IPS DF 19.7 (cell line): ENCODE measurements around the gene PTAR1.

ENCODE experiments used
- DNase-seq: peaks from one replicate; pipeline ENCODE4 v3.0.0-alpha.2; 2013; ENCODE audit warnings: low read depth, low spot score

The PTAR1 gene

DNA sequence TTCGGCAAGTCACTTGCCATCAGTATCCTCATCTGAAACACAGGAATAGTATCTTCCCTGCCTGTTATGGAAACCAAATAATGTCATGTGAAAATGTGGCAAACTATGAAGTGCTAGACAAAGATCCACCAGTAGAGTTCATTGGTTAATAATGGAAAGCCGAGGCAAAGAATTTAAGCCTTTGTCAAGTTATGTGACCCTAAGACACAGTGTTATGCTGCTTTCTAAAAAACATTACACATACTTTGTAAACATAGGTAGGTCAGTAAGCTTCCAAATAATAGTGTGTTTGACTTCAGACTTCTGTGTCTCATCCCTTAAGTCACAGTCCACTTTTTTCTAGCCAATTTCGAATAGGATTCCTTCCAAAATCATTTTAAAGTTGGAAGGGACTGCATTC is 6.0 kb downstream of the PTAR1 start:
- no peak for DNase-seq

DNA sequence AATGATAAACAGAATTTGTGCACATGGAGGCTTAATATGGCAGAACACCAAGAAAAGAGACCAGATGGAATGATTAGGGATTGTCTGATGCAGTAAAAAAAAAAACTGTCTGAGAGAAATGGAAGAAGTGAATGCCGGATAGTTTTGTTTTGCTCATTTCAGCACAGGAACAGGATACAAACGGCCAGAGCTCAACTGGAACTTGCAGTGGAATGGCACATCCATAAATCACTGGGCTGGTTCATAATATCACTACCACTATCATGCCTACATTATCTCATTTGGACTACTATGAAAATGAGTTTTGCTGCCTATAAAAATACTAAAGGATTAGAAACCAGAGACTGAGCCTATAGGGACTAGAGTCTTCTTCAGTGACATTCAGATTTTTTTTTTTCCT is 9.7 kb downstream of the PTAR1 start:
- DNase-seq, result no peak

DNA sequence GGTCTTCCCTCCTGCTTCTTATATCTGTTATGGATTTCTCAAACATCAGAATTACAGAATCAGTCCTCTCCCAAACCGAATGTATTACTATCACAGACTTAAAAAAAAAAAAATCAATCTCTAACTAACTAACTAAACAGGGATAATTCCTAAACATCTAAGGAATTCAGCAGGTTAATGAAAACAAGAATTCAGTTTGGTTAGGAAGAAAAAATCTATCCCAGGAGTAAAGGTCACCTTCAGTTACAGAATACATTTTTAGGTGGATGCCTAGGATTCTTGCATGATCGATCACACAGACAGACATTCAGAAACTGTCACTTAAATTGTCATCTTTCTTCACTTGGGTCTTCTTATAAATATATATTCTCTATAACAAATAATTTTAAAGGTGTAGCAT is 11.5 kb downstream of the PTAR1 start:
- no peak for DNase-seq

DNA sequence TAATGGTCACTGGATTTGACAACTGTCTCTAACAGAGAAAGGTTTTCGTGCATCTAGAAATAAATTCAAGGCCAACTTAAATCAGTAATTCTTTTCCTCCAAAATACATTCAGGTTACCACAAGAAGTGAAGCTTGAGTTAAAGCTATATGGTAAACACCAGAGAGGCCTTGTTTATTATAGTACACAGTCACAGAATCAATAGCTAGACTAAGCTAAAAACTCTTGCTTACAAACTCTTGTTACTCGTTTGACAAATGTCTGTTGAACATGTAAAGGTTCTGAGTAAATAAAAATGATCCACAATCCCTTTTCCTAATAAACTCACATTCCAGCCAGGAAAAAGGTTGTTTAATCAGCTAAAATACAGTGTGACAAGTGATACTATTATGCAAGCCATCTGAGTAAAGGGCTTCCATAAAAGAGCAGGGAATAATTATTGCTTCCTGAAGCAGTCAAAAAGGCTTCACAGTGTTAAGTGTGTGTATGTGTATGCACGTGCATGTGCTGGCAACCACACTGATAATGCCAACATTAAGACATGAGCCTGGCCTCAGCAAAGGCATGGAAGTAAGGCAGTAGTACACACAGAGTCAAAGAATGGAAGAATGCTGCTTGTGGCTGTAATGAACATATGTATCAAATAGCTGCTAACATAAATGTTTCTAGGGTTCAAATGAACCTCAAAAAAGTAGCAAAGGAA is 12.8 kb downstream of the PTAR1 start:
- no peak for DNase-seq

- DNase-seq, result no peak
These were observed 13.9 kb downstream of the PTAR1 start for GRCh38 chr9:69745716-69746437.

- DNase-seq, result no peak
These were observed 15.0 kb downstream of the PTAR1 start for GRCh38 chr9:69744688-69745380.

- DNase-seq, result no peak
These were observed 15.9 kb downstream of the PTAR1 start for GRCh38 chr9:69743930-69744329.

- DNase-seq, result no peak
These were observed 18.8 kb downstream of the PTAR1 start for GRCh38 chr9:69740872-69741505.

DNA sequence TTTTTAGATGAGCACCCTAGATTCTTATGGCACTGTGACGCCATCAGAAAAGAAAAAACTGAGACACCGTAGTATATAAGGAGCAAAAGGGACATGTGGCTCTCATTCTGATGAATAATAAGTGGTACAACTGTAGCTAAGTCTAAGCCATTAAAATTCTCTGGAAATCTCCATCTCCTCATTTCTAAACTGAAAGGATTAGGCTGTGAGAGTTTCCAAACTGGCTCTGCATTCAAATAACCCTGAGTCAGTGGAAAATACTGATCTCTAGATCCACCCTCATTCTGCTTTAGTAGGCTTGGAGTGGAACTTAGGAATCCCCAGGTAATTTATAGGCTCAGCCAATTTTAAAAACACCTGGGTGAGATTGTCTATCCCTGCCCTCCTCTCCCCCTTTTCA is 28.5 kb downstream of the PTAR1 start:
- DNase-seq, result no peak

- no peak for DNase-seq
These were observed 39.8 kb downstream of the PTAR1 start for GRCh38 chr9:69719983-69720382.

GRCh38 chr9:69719367-69719766 is 40.4 kb downstream of the PTAR1 start:
- no peak for DNase-seq

- DNase-seq, result no peak
These were observed 41.6 kb downstream of the PTAR1 start for GRCh38 chr9:69718218-69718617.

DNA sequence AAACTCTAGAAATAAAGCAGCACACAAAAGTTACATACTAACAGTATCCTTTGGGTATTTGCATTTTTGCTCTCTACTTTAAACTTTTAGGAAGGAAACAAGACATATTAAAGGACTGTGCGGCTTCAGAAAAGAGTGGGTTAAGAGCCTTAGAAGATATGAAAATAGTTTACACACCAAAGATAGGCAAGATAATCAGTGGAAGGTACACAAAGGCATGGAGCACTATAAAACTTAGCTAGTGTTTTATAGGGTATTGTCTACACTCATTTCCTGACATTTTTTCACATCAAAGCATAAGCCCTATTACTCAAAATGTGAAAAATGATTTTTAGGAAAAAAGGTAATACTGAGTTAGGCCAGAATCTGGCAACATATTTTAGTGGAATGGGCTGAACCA is 44.0 kb downstream of the PTAR1 start:
- no peak for DNase-seq

DNA sequence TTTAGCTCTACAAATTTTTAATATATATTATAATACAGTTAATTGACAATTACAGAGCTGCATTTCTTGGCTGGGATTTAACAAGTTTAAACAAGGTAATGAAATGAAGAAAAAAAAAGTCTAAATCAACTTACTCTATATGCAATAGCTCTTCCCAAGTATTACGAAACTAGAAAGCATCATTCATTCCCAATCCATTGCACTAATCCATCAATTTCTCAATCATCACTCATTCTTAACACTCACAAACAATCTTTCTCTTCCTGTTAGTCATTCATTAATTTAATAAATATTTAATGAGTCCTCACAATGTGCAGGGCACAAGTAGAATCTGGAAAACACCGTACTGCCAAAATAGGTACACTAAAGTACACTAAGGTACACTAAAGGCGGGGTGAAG is 44.7 kb downstream of the PTAR1 start:
- DNase-seq, result no peak

GRCh38 chr9:69697475-69697874 is 62.3 kb downstream of the PTAR1 start:
- DNase-seq, result no peak

GRCh38 chr9:69696802-69697201 is 63.0 kb downstream of the PTAR1 start:
- no peak for DNase-seq

- no peak for DNase-seq
These were observed 69.7 kb downstream of the PTAR1 start for GRCh38 chr9:69689991-69690538.

- DNase-seq, result no peak
These were observed 75.9 kb downstream of the PTAR1 start for GRCh38 chr9:69683927-69684326.

- DNase-seq, result no peak
These were observed 80.8 kb downstream of the PTAR1 start for GRCh38 chr9:69678843-69679538.

- no peak for DNase-seq
These were observed 81.9 kb downstream of the PTAR1 start for GRCh38 chr9:69677931-69678330.

DNA sequence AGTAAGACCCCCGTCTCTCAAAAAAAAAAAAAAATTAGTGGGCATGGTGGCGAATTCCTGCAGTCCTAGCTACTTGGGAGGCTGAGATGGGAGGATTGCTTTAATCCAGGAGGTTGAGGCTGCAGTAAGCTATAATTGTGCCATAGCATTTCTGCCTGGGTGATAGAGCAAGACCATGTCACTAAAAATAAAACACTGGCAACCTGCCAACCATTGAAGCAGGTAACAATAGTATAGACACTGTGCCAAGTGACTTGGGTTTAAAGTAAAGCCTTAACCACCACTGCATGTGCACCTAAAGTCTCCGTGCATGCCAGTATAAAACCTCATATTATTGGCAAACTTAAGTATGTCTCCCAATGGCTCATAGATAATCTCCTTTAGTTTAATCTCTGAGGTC is 84.2 kb downstream of the PTAR1 start:
- no peak for DNase-seq
